ENCODE data around the gene COMP. TPM values are rescaled to one million over a fixed set of nuclear protein-coding genes. Genes with fewer than 3 reads are reported as not detected.
"Not testable (repeated sequence)": the region's sequence is repeated elsewhere in the genome, so short reads cannot be mapped to it uniquely, and the experiment has no call there.

The COMP gene
- total RNA-seq, result 21.2 TPM
- long read RNA-seq, transcript COMP-201 (19 exons, 2,461 nt), result major isoform, 104 of 134 reads
- long read RNA-seq, partial matches to known transcripts, result 22 of 134 reads
- long read RNA-seq, other reads (novel, unspliced or antisense), result 6 of 134 reads

- DNase-seq (ENCODE audit: low spot score), result no peak
Measured at GRCh38 chr19:18790566-18791314, at the start of gene COMP. TSS of gene COMP (minus strand) at chr19:18791305. CDS start at chr19:18791269, 36 bp downstream.

- no peak for DNase-seq (ENCODE audit: low spot score)
Measured at GRCh38 chr19:18840288-18841267, 49.5 kb upstream of the COMP start.

- no peak for DNase-seq (ENCODE audit: low spot score)
Measured at GRCh38 chr19:18839465-18840287, 48.6 kb upstream of the COMP start.

GRCh38 chr19:18834644-18834984 is 43.5 kb upstream of the COMP start:
- no peak for DNase-seq (ENCODE audit: low spot score)

- DNase-seq (ENCODE audit: low spot score), result no peak
Measured at GRCh38 chr19:18833849-18834643, 42.9 kb upstream of the COMP start.

GRCh38 chr19:18833141-18833476 is 42.0 kb upstream of the COMP start:
- DNase-seq (ENCODE audit: low spot score), result no peak

- DNase-seq (ENCODE audit: low spot score), result no peak
Measured at GRCh38 chr19:18832306-18833140, 41.4 kb upstream of the COMP start.

- peak; percentile 99 for DNase-seq (ENCODE audit: low spot score)
Measured at GRCh38 chr19:18831524-18832305, 40.6 kb upstream of the COMP start, which contains the start of gene UPF1. TSS of gene UPF1 (plus strand) at chr19:18831959. CDS start at chr19:18832210, 251 bp downstream.

GRCh38 chr19:18830488-18830887 is 39.4 kb upstream of the COMP start:
- DNase-seq (ENCODE audit: low spot score), result no peak

GRCh38 chr19:18828786-18829185 is 37.7 kb upstream of the COMP start:
- no peak for DNase-seq (ENCODE audit: low spot score)

- no peak for DNase-seq (ENCODE audit: low spot score)
Measured at GRCh38 chr19:18817574-18817973, 26.5 kb upstream of the COMP start.

- not testable (repeated sequence) for DNase-seq (ENCODE audit: low spot score)
Measured at GRCh38 chr19:18816645-18817044, 25.5 kb upstream of the COMP start.

- DNase-seq (ENCODE audit: low spot score), result no peak
Measured at GRCh38 chr19:18815673-18816072, 24.6 kb upstream of the COMP start.

GRCh38 chr19:18814063-18814462 is 23.0 kb upstream of the COMP start:
- DNase-seq (ENCODE audit: low spot score), result no peak

- not testable (repeated sequence) for DNase-seq (ENCODE audit: low spot score)
Measured at GRCh38 chr19:18811638-18812037, 20.5 kb upstream of the COMP start.

- no peak for DNase-seq (ENCODE audit: low spot score)
Measured at GRCh38 chr19:18809149-18809868, 18.2 kb upstream of the COMP start.

- no peak for DNase-seq (ENCODE audit: low spot score)
Measured at GRCh38 chr19:18807861-18808331, 16.8 kb upstream of the COMP start.

GRCh38 chr19:18804643-18805042 is 13.5 kb upstream of the COMP start:
- no peak for DNase-seq (ENCODE audit: low spot score)
